Endothelial cell of umbilical vein (primary cell): Measurements from ENCODE around the gene MRPL54. TPM values are rescaled to one million over a fixed set of nuclear protein-coding genes. Genes with fewer than 3 reads are reported as not detected.

ENCODE experiments used
- BruUV-seq: library from RNA; stranded (reverse); fragments of 400-500 nt; replicated peaks from 2 replicates; lab custom pipeline; 2021; lab: Mats Ljungman, UMichigan
- CTCF ChIA-PET: fragments of 300-600, 350-600 bp; sonication (Branson Sonifier 250); formaldehyde crosslinking; loops from one replicate; lab custom pipeline; 2021; ENCODE audit warnings: antibody characterized with exemption, inconsistent platforms; lab: Charles Lee
- POLR2A ChIA-PET: fragments of 300-600, 350-600 bp; sonication (Branson Sonifier 250); formaldehyde crosslinking; loops from one replicate; lab custom pipeline; 2021; ENCODE audit warnings: antibody characterized with exemption, inconsistent platforms; lab: Charles Lee
- DNase-seq: peaks from one replicate; pipeline ENCODE4 v3.0.0-alpha.2; 2011; ENCODE audit warnings: low read depth, low spot score
- FAIRE-seq: peaks from 2 replicates; lab custom pipeline; 2011; peaks lifted over from hg19 to GRCh38; lab: Jason Lieb, UNC
- H2AFZ ChIP-seq: 2 replicates; pipeline ENCODE4 v1.6.0; 2012; ENCODE audit warnings: low read depth, low read length, control low read depth, inconsistent platforms
- H3K27ac ChIP-seq: 2 replicates; pipeline ENCODE4 v1.5.1; 2011; ENCODE audit warnings: low read depth, mild to moderate bottlenecking, control low read depth, low read length, moderate library complexity; ENCODE audit not compliant: insufficient read depth
- H3K27me3 ChIP-seq, 2 experiments: 2 replicates each; pipeline versions ENCODE4 v1.6.0 to v1.6.1; 2011; ENCODE audit warnings: low read length in 2 of 2, mixed read lengths in 1 of 2; ENCODE audit not compliant: control insufficient read depth in 2 of 2, insufficient read depth in 2 of 2
- H3K36me3 ChIP-seq, 2 experiments: 2 replicates in 1 of 2; 3 replicates in 1 of 2; pipeline ENCODE4 v1.5.1; 2011; ENCODE audit warnings: low read length in 2 of 2, mild to moderate bottlenecking in 1 of 2, moderate library complexity in 1 of 2; ENCODE audit not compliant: control insufficient read depth in 2 of 2, insufficient read depth in 2 of 2; ENCODE audit errors: extremely low read depth in 1 of 2
- H3K4me1 ChIP-seq: 3 replicates; pipeline ENCODE4 v1.5.1; 2011; ENCODE audit warnings: mild to moderate bottlenecking, low read length; ENCODE audit not compliant: control insufficient read depth, insufficient read depth; ENCODE audit errors: extremely low read depth
- H3K4me2 ChIP-seq: 2 replicates; pipeline ENCODE4 v1.6.1; 2011; ENCODE audit warnings: low read length, control low read depth, mixed read lengths; ENCODE audit not compliant: insufficient read depth
- H3K4me3 ChIP-seq, 3 experiments: fragments of 200-600 bp in 1 of 3; sonication (generic), shearing (Covaris generic) in 1 of 3; replicated peaks in 1 of 3; 2 replicates each; pipeline ENCODE4 v1.5.1; 2011 to 2016; ENCODE audit warnings: control low read depth in 3 of 3, low read length in 3 of 3, mild to moderate bottlenecking in 2 of 3, inconsistent platforms in 1 of 3, low read depth in 1 of 3, moderate library complexity in 1 of 3; ENCODE audit not compliant: insufficient read depth in 1 of 3
- H3K79me2 ChIP-seq: 2 replicates; pipeline ENCODE4 v1.6.0; 2012; ENCODE audit warnings: low read length, inconsistent platforms; ENCODE audit not compliant: control insufficient read depth, insufficient read depth
- H3K9ac ChIP-seq: replicated peaks from 2 replicates; pipeline ENCODE3; 2011; ENCODE audit warnings: low read length, control low read depth; ENCODE audit not compliant: insufficient read depth; ENCODE audit errors: extremely low read depth
- H3K9me1 ChIP-seq: replicated peaks from 3 replicates; pipeline ENCODE4 v1.6.0; 2011; ENCODE audit warnings: mild to moderate bottlenecking, low read length; ENCODE audit not compliant: control insufficient read depth, insufficient read depth; ENCODE audit errors: extremely low read depth
- H3K9me3 ChIP-seq: replicated peaks from 2 replicates; pipeline ENCODE4 v1.5.1; 2012; ENCODE audit warnings: low read length, inconsistent platforms; ENCODE audit not compliant: control insufficient read depth, insufficient read depth
- H4K20me1 ChIP-seq: replicated peaks from 2 replicates; pipeline ENCODE3; 2011; ENCODE audit warnings: mild to moderate bottlenecking, low read length; ENCODE audit not compliant: control insufficient read depth, insufficient read depth; ENCODE audit errors: extremely low read depth
- CTCF ChIP-seq, 2 donors: IDR thresholded peaks; 1 replicate in 1 of 2; 2 replicates in 1 of 2; pipeline ENCODE4 v1.5.1; 2011; ENCODE audit warnings: low read length in 2 of 2, mild to moderate bottlenecking in 2 of 2, moderate library complexity in 2 of 2, control low read depth in 1 of 2, inconsistent platforms in 1 of 2, low read depth in 1 of 2; ENCODE audit not compliant: insufficient read depth in 1 of 2; ENCODE audit errors: extremely low read depth in 1 of 2
- EZH2 ChIP-seq: IDR thresholded peaks from 2 replicates; pipeline ENCODE4 v1.6.1; 2012; ENCODE audit warnings: borderline replicate concordance, low read depth, mild to moderate bottlenecking, moderate library complexity, low read length, inconsistent platforms; ENCODE audit not compliant: severe bottlenecking
- FOS ChIP-seq: IDR thresholded peaks from 2 replicates; pipeline ENCODE4 v1.6.1; 2011; ENCODE audit warnings: mild to moderate bottlenecking, low read length, moderate library complexity, borderline replicate concordance; ENCODE audit not compliant: insufficient read depth
- GATA2 ChIP-seq: IDR thresholded peaks from 2 replicates; pipeline ENCODE4 v1.7.0; 2011; ENCODE audit warnings: low read depth, mild to moderate bottlenecking, moderate library complexity, mixed read lengths, low read length; ENCODE audit not compliant: insufficient read length, insufficient read depth
- JUN ChIP-seq: IDR thresholded peaks from 2 replicates; pipeline ENCODE4 v1.6.1; 2011; ENCODE audit warnings: borderline replicate concordance, low read depth; ENCODE audit not compliant: insufficient read length, insufficient read depth
- MAX ChIP-seq: IDR thresholded peaks from 2 replicates; pipeline ENCODE4 v1.6.1; 2011; ENCODE audit not compliant: insufficient read depth, insufficient read length
- MYC ChIP-seq: IDR thresholded peaks from one replicate; pipeline ENCODE4 v1.6.1; 2011; ENCODE audit warnings: mild to moderate bottlenecking, low read depth, low read length
- POLR2A ChIP-seq: IDR thresholded peaks from 2 replicates; pipeline ENCODE4 v1.6.1; 2012; ENCODE audit warnings: low read depth, mild to moderate bottlenecking, control low read depth, low read length
- POLR2AphosphoS5 ChIP-seq: IDR thresholded peaks from 2 replicates; pipeline ENCODE4 v1.6.1; 2012; ENCODE audit warnings: low read depth, mild to moderate bottlenecking, control low read depth, low read length, moderate library complexity; ENCODE audit not compliant: insufficient read depth
- dilution Hi-C: fragments of 300-500 bp; cut with MboI; formaldehyde crosslinking; loops from one replicate; pipeline ENCODE4 v1.15.0; 2019; ENCODE audit warnings: low sequenced_read_pairs; ENCODE audit not compliant: extremely low pct_ligation_motif_present
- intact Hi-C: fragments of 100-400 bp; cut with micrococcal nuclease; formaldehyde crosslinking; loops from one replicate; pipeline ENCODE4 v1.10.0; 2022
- polyA plus RNA-seq, 4 experiments: library from polyadenylated mRNA; depleted of rRNA in 3 of 4; stranded (reverse) in 3 of 4; unstranded in 1 of 4; fragments of >200 nt; gene quantifications; 2 replicates each; pipeline versions ENCODE4 v1.2.1 to v1.2.3, GENCODE V29; 2011 to 2012; ENCODE audit warnings: missing spikeins in 1 of 4
- total RNA-seq: library from RNA; stranded (reverse); gene quantifications from 2 replicates; pipeline ENCODE4 v1.2.3, GENCODE V29; 2021

Gene MRPL54
- total and polyA plus RNA-seq, 2 donors (not counting 3 experiments of a cell fraction or from before 2014, with no cell fraction given) = 76.3 to 93.1 TPM

- Histone ChIP-seq H3K4me2 (no peak overlapping the region), H3K79me2 (no peaks in the 10 kb centered on the region), H3K9me1 (no peaks in the 10 kb centered on the region), H3K27me3 (peaks cover 19 to 20% of the 10 kb centered on the region in 2 experiments), H2AFZ (no peak overlapping the region), H3K27ac (no peak overlapping the region), H3K4me3 (no peak overlapping the region), H3K36me3 (no peaks in the 10 kb centered on the region), H3K4me1 (no peaks in the 10 kb centered on the region), H4K20me1 (no peaks in the 10 kb centered on the region), H3K9me3 (no peaks in the 10 kb centered on the region), H3K9ac (no peak overlapping the region)
- dilution Hi-C loops = no loop called here
- FAIRE-seq (no peak), DNase-seq (no peak)
- intact Hi-C loops = no loop called here
- ChIA-PET POLR2A (no interaction called here), CTCF (no interaction called here)
- no peak for TF ChIP-seq GATA2
- TF ChIP-seq POLR2AphosphoS5 = no peak
- TF ChIP-seq EZH2 = no peak
- TF ChIP-seq POLR2A = no peak
- no peak for TF ChIP-seq CTCF (IDR thresholded peaks at IDR 0.05; ENCODE audit: extremely low read depth in 1 of 2, insufficient read depth in 1 of 2, low read depth in 1 of 2, low read length in 2 of 2)
- no peak for TF ChIP-seq JUN
- no peak for TF ChIP-seq FOS
- TF ChIP-seq MAX = no peak
- no peak for TF ChIP-seq MYC
- BruUV-seq = no TSS peak
Measured at GRCh38 chr19:3804429-3804828, 41.9 kb downstream of the MRPL54 start.
